Hepatocyte (in vitro differentiated cells): Measurements from ENCODE around the gene MYEOV. TPM values are rescaled to one million over a fixed set of nuclear protein-coding genes. Genes with fewer than 3 reads are reported as not detected.
A peak's percentile ranks its signal among the peaks of the same experiment; 100 is the strongest.

Source experiments
- DNase-seq: peaks from one replicate; pipeline ENCODE4 v3.0.0-alpha.2; 2016; ENCODE audit warnings: low spot score
- H2AFZ ChIP-seq: fragments of 200-600 bp; sonication (generic); 2 replicates; pipeline ENCODE4 v1.6.0; 2016; ENCODE audit warnings: antibody characterized with exemption, mild to moderate bottlenecking
- H3K27ac ChIP-seq: fragments of 200-600 bp; sonication (generic); 2 replicates; pipeline ENCODE4 v1.5.1; 2016; ENCODE audit warnings: mild to moderate bottlenecking
- H3K27me3 ChIP-seq: fragments of 200-600 bp; sonication (generic); 2 replicates; pipeline ENCODE4 v1.6.1; 2016
- H3K36me3 ChIP-seq: fragments of 200-600 bp; sonication (generic); replicated peaks from 2 replicates; pipeline ENCODE4 v1.5.1; 2016; ENCODE audit warnings: low read depth; ENCODE audit not compliant: insufficient read depth
- H3K4me1 ChIP-seq: fragments of 200-600 bp; sonication (generic); 2 replicates; pipeline ENCODE4 v1.5.1; 2016; ENCODE audit warnings: mild to moderate bottlenecking, moderate library complexity; ENCODE audit not compliant: insufficient read depth
- H3K4me2 ChIP-seq: fragments of 200-600 bp; sonication (generic); 2 replicates; pipeline ENCODE4 v1.6.0; 2016
- H3K4me3 ChIP-seq: fragments of 200-600 bp; sonication (generic); 2 replicates; pipeline ENCODE4 v1.5.1; 2016; ENCODE audit warnings: mild to moderate bottlenecking
- H3K79me2 ChIP-seq: fragments of 200-600 bp; sonication (generic); 2 replicates; pipeline ENCODE4 v1.6.0; 2017; ENCODE audit warnings: mild to moderate bottlenecking
- H3K9me2 ChIP-seq: fragments of 200-600 bp; sonication (generic); replicated peaks from 2 replicates; pipeline ENCODE4 v1.6.0; 2017; ENCODE audit warnings: mild to moderate bottlenecking; ENCODE audit not compliant: insufficient read depth
- H3K9me3 ChIP-seq: fragments of 200-600 bp; sonication (generic); 2 replicates; pipeline ENCODE4 v1.5.1; 2016; ENCODE audit warnings: low read depth, mild to moderate bottlenecking
- H4K20me1 ChIP-seq: fragments of 200-600 bp; sonication (generic); 2 replicates; pipeline ENCODE4 v1.6.0; 2016; ENCODE audit warnings: mild to moderate bottlenecking; ENCODE audit not compliant: insufficient read depth, poor library complexity, severe bottlenecking
- EZH2 ChIP-seq: fragments of 200-600 bp; sonication (generic); IDR thresholded peaks from 2 replicates; pipeline ENCODE4 v1.6.1; 2016; ENCODE audit warnings: antibody characterized with exemption, mild to moderate bottlenecking, borderline replicate concordance
- EZH2phosphoT487 ChIP-seq: fragments of 200-600 bp; sonication (generic); IDR thresholded peaks from one replicate; pipeline ENCODE4 v1.6.1; 2018; ENCODE audit warnings: antibody characterized with exemption, mild to moderate bottlenecking, low read depth, moderate library complexity; ENCODE audit not compliant: unreplicated experiment, severe bottlenecking
- whole genome bisulfite sequencing: methylation state at CpG from one replicate; pipeline ENCODE4 v1.1.6; 2016; ENCODE audit warnings: low lambda C conversion rate; ENCODE audit errors: missing lambda C conversion rate; 5-methylcytosine and 5-hydroxymethylcytosine counted together
- polyA plus RNA-seq: library from polyadenylated mRNA; unstranded; fragments of >200 nt; fragmentation: Nextera tagmentation; extraction: Ambion mirVana; gene quantifications from 2 replicates; pipeline ENCODE4 v1.2.1, GENCODE V29; 2016
- total RNA-seq: library from RNA; depleted of rRNA; stranded (reverse); fragments of >200 nt; gene quantifications from 2 replicates; pipeline ENCODE4 v1.2.3, GENCODE V29; 2014
- TF ChIP-seq, protein P1 (sequence below): fragments of 200-600 bp; sonication (generic); IDR thresholded peaks from 2 replicates; pipeline ENCODE4 v1.5.1; 2016; ENCODE audit warnings: antibody characterized with exemption, mild to moderate bottlenecking; ENCODE audit not compliant: poor library complexity

Gene MYEOV
- total and polyA plus RNA-seq, 2 experiments from 2014 or later, result not detected

DNA sequence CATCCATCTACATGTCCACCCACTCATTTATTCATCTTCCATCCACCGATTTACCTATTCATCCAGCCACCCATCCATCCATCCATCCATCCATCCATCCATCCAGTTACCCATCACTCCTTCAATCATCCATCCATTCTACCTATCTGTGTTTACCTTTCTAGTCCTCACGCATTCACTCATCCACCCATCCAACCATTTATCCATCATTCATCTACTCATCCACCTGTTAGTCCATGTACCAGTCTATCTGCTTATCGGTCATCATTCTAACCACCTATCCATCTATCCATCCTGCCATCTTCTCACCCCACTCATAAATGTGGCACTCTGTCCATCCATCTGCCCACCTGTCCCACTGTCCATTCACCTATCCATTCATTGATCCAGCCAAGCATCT is 21.9 kb upstream of the MYEOV start:
- no peaks in the 10 kb centered on the region for H3K9me3 ChIP-seq
- no peak overlapping the region for H2AFZ ChIP-seq
- H3K4me1 ChIP-seq, result peaks cover 6% of the 10 kb centered on the region
- no peaks in the 10 kb centered on the region for H3K79me2 ChIP-seq
- H3K4me2 ChIP-seq, result no peak overlapping the region
- H3K4me3 ChIP-seq, result no peak overlapping the region
- TF ChIP-seq EZH2phosphoT487 (no peak), EZH2 (no peak)
- TF ChIP-seq, protein P1, sequence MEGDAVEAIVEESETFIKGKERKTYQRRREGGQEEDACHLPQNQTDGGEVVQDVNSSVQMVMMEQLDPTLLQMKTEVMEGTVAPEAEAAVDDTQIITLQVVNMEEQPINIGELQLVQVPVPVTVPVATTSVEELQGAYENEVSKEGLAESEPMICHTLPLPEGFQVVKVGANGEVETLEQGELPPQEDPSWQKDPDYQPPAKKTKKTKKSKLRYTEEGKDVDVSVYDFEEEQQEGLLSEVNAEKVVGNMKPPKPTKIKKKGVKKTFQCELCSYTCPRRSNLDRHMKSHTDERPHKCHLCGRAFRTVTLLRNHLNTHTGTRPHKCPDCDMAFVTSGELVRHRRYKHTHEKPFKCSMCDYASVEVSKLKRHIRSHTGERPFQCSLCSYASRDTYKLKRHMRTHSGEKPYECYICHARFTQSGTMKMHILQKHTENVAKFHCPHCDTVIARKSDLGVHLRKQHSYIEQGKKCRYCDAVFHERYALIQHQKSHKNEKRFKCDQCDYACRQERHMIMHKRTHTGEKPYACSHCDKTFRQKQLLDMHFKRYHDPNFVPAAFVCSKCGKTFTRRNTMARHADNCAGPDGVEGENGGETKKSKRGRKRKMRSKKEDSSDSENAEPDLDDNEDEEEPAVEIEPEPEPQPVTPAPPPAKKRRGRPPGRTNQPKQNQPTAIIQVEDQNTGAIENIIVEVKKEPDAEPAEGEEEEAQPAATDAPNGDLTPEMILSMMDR, result no peak
- no peaks in the 10 kb centered on the region for H3K27me3 ChIP-seq
- no peak overlapping the region for H3K27ac ChIP-seq
- no peaks in the 10 kb centered on the region for H3K9me2 ChIP-seq
- H3K36me3 ChIP-seq, result no peaks in the 10 kb centered on the region
- DNase-seq, result no peak
- no peaks in the 10 kb centered on the region for H4K20me1 ChIP-seq
- WGBS, result 92% methylated on average over 3 of the region's 3 CpGs

DNA sequence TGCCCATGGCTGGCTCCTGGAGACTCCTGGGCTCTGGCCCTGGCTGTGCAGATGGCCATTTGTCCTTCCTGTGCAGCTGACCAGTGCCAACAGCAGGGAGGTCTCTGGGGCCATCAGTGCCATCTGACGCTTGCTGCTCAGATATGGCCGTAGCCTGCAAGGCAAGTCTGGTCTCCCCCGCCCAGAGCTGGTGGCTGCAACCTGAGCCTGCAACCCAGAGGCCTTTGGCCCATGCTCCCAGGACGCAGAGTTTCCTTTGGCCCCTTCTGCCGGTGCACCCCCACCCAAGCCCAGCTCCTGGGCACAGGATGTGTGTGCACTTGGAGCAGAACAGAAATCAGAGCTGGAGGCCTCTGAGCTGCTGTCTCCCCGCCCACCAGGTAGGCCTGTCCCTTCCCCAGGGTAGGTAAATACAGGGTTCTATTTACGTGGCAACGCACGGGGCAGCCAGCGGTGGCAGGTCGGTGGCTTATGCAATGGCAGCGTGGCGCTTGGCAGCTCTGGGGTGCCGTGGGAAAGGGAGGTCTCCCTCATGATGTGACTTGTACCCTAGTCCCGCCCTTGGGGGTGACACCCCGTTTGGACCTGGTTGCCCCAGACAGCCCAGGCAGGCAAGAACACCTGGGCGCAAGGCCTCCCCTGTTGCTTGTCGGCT is 21.0 kb upstream of the MYEOV start:
- WGBS, result 77% methylated on average over 18 of the region's 18 CpGs
- H2AFZ ChIP-seq, result no peak overlapping the region
- DNase-seq, result no peak
- no peak overlapping the region for H3K4me3 ChIP-seq
- peaks cover 13% of the 10 kb centered on the region for H3K4me1 ChIP-seq
- no peak overlapping the region for H3K4me2 ChIP-seq
- no peaks in the 10 kb centered on the region for H4K20me1 ChIP-seq
- H3K9me3 ChIP-seq, result no peaks in the 10 kb centered on the region
- TF ChIP-seq EZH2phosphoT487 (no peak), EZH2 (no peak)
- TF ChIP-seq, protein P1, result no peak
- no peaks in the 10 kb centered on the region for H3K36me3 ChIP-seq
- H3K9me2 ChIP-seq, result no peaks in the 10 kb centered on the region
- no peak overlapping the region for H3K27ac ChIP-seq
- no peaks in the 10 kb centered on the region for H3K79me2 ChIP-seq
- H3K27me3 ChIP-seq, result no peaks in the 10 kb centered on the region

DNA sequence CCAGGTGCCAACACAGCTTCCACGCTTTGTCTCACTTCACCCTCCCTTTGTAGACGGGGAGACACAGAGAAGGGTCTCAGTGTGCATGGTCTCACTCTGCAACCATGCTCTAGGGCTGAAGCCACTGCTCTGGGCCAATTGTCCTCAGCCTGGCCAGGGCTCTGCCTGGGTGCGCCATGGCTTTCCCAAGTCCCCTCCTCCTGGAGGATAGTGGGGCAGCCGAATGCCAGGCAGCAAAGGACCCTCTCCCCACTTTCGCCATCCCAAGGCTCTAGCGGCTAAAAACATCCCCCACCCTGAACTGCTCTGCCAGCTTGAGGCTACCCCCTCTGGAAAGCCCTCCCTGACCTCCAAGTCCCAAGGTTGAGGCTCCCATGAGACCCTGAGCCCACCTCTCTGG is 20.4 kb upstream of the MYEOV start:
- Histone ChIP-seq H3K4me3 (no peak overlapping the region), H3K27me3 (no peaks in the 10 kb centered on the region), H3K27ac (peak overlapping the region; percentile 83), H3K9me3 (no peaks in the 10 kb centered on the region), H3K36me3 (no peaks in the 10 kb centered on the region), H3K4me1 (peaks cover 19% of the 10 kb centered on the region), H3K4me2 (no peak overlapping the region), H4K20me1 (no peaks in the 10 kb centered on the region), H3K9me2 (no peaks in the 10 kb centered on the region), H2AFZ (no peak overlapping the region), H3K79me2 (no peaks in the 10 kb centered on the region)
- TF ChIP-seq EZH2phosphoT487 (no peak), EZH2 (no peak)
- TF ChIP-seq, protein P1, result no peak
- no peak for DNase-seq
- WGBS, result 91% methylated on average over 6 of the region's 6 CpGs
